ENCODE measurements around the gene KRTAP10-11. TPM values are rescaled to one million over a fixed set of nuclear protein-coding genes. Genes with fewer than 3 reads are reported as not detected.

KRTAP10-11 gene
- total and polyA plus RNA-seq, 2 experiments from 2014 or later, result not detected

- Histone ChIP-seq H3F3A (replicated peaks; ENCODE audit: low read depth) (0 out of 2 replicates have a peak, but pooled peaks cover 1% of the 10 kb centered on the region), H3K4me3 (no peak within 1 kb of the TSS), H2AFZ (peak within 1 kb of the TSS; percentile 32; the same call in 1 of the 2 replicates), H3K27ac (ENCODE audit: low read depth) (no peak within 1 kb of the TSS), H3K27me3 (ENCODE audit: insufficient read depth) (no peaks in the 10 kb centered on the region), H3K9me2 (ENCODE audit: insufficient read depth) (no peaks in the 10 kb centered on the region; the same call in 1 of the 2 replicates), H3K36me3 (ENCODE audit: insufficient read depth) (no peaks in the 10 kb centered on the region), H3K4me1 (ENCODE audit: insufficient read depth) (peaks cover 6% of the 10 kb centered on the region), H3K79me2 (replicated peaks; ENCODE audit: insufficient read depth) (no peaks in the 10 kb centered on the region), H4K20me1 (replicated peaks; ENCODE audit: insufficient read depth) (no peaks in the 10 kb centered on the region), H3K4me2 (no peak within 1 kb of the TSS)
- Mint-ChIP-seq H3K4me3 (no peak within 1 kb of the TSS), H3K9me3 (no peaks in the 10 kb centered on the region; the same call in 1 of the 3 replicates), H3K36me3 (ENCODE audit: low read depth) (no peaks in the 10 kb centered on the region), H3K4me1 (peaks cover 12% of the 10 kb centered on the region), H3K27ac (no peak within 1 kb of the TSS), H3K27me3 (ENCODE audit: insufficient read depth, low read depth, poor library complexity) (peaks cover 9% of the 10 kb centered on the region)
- TF ChIP-seq ZNF462 (CRISPR knock-in tag; IDR thresholded peaks at IDR 0.05) (no peak), ZNF114 (CRISPR knock-in tag; IDR thresholded peaks at IDR 0.05) (no peak), CREB1 (CRISPR knock-in tag; IDR thresholded peaks at IDR 0.05; ENCODE audit: low read depth) (no peak), STAT1 (IDR thresholded peaks at IDR 0.05; ENCODE audit: unreplicated experiment) (no peak), POLR2AphosphoS5 (IDR thresholded peaks at IDR 0.05; ENCODE audit: low read depth) (no peak), CTCF (conservative IDR thresholded peaks at IDR 0.05; ENCODE audit: low read depth in 2 of 2) (no peak), REST (IDR thresholded peaks at IDR 0.05; ENCODE audit: unreplicated experiment) (no peak), EZH2phosphoT487 (IDR thresholded peaks at IDR 0.05; ENCODE audit: unreplicated experiment) (no peak), JUNB (IDR thresholded peaks at IDR 0.05; ENCODE audit: unreplicated experiment) (no peak), EZH2 (IDR thresholded peaks at IDR 0.05; ENCODE audit: low read depth, unreplicated experiment) (no peak), ZNF331 (CRISPR knock-in tag; IDR thresholded peaks at IDR 0.05; ENCODE audit: low read depth) (no peak), NANOG (IDR thresholded peaks at IDR 0.05; ENCODE audit: borderline replicate concordance) (no peak), ETS1 (IDR thresholded peaks at IDR 0.05) (no peak)
- ATAC-seq (no peak), DNase-seq (ENCODE audit: low spot score) (no peak)
Observed at GRCh38 chr21:44681861-44682579, 35.8 kb downstream of the KRTAP10-11 start, which contains the start of gene KRTAP12-1. KRTAP12-1 (minus strand) TSS chr21:44682163; CDS start chr21:44682123, 40 bp downstream.

Measured in GM23338 (cell line).